A549 treated with DMSO at 1 μM for 4 hours (cell line): Measurements from ENCODE around the gene KCNQ1. TPM values are rescaled to one million over a fixed set of nuclear protein-coding genes. Genes with fewer than 3 reads are reported as not detected.

Experiments
- total RNA-seq: library from RNA; stranded (reverse); fragments of 200-300 nt; extraction: Qiagen RNA extraction; gene quantifications from 5 replicates; pipeline ENCODE4 v1.2.3, GENCODE V29; 2022; ENCODE audit warnings: low read depth

KCNQ1 gene
- 0.22 to 0.31 TPM (median 0.24 TPM) in 5 replicates for total RNA-seq

GRCh38 chr11:2444821-2445745 lies at the start of gene KCNQ1:
KCNQ1 (plus strand) TSS chr11:2445008; CDS start chr11:2445099, 91 bp downstream.

GRCh38 chr11:2400069-2400761 lies 44.6 kb upstream of the KCNQ1 start, which contains the start of gene TSSC4:
TSSC4 (plus strand) TSS chr11:2400750; CDS start chr11:2402634, 1,884 bp downstream.

GRCh38 chr11:2443881-2444820 lies 657 bp upstream of the KCNQ1 start, which contains the start of gene TRPM5:
TRPM5 (minus strand) TSS chr11:2444514; CDS start chr11:2423036, 21,478 bp downstream.

DNA sequence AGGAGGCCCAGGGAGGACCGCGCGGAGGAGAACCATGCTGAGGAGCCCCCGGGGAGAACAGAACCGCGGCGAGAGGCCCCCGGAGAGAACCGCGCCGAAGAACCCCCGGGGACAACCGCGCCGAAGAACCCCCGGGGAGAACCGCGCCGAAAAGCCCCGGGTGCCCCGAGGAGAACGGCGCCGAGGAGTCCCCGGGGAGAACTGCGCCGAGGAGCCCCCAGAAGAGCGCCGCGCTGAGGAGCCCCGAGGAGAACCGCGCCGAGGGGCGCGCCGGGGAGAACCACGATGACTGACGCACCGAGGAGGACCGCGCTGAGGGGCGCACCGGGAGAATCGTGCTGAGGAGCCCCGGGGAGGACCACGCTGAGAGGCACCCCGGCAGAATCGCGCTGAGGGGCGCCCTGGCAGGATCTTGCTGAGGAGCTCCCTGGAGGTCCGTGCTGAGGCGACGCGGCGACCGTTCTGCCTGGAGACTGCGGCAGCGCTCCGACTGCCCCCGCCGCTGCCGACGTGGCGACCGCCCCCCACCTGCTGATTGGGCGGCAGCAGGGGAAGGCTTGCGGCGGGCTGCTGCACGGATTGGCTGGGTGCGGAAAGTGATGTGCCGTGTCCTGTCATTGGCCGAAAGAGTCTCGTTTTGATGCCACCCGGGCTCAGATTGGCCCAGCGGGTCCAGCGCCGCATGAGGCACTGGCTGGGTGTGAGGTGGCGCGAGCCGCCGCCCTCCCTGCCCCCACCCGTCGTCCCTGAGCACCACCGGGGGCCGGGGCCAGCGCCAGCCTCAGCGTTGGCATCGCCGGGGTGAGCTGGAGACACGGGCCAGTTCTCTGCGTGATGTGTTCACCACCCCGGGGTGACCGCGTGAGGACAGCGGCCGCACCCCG lies 255.0 kb downstream of the KCNQ1 start, which contains the start of gene KCNQ1OT1:
KCNQ1OT1 (minus strand) TSS at position 464 of the 884 bp plus-strand sequence.

GRCh38 chr11:2885678-2886081 lies 440.9 kb downstream of the KCNQ1 start, which contains the start of gene CDKN1C:
CDKN1C (minus strand) TSS chr11:2885775; CDS start chr11:2885456, 319 bp downstream.

Other genes starting within 250 kb of the KCNQ1 start
- not detected in 5 replicates for gene ASCL2, start 174.4 kb upstream of the KCNQ1 start, total RNA-seq
- not detected in 5 replicates for gene C11orf21, start 143.1 kb upstream of the KCNQ1 start, total RNA-seq
- not detected in 5 replicates for gene TSPAN32, start 143.0 kb upstream of the KCNQ1 start, total RNA-seq
- 347 to 412 TPM (median 389 TPM) in 5 replicates for gene CD81, start 67.7 kb upstream of the KCNQ1 start, total RNA-seq
- gene TSSC4, start 44.3 kb upstream of the KCNQ1 start, total RNA-seq, result 45.9 to 81.0 TPM (median 67.4 TPM) in 5 replicates
- not detected in 5 replicates for gene TRPM5, start 494 bp upstream of the KCNQ1 start, total RNA-seq